Measurements from ENCODE around the gene ATP6V1G2. TPM values are rescaled to one million over a fixed set of nuclear protein-coding genes. Genes with fewer than 3 reads are reported as not detected.
A peak's percentile ranks its signal among the peaks of the same experiment; 100 is the strongest.
"Not testable (repeated sequence)": the region's sequence is repeated elsewhere in the genome, so short reads cannot be mapped to it uniquely, and the experiment has no call there.

Gene ATP6V1G2
- total and polyA plus RNA-seq, 5 donors = 1.7 to 3.8 (median 2.8) TPM

- Histone ChIP-seq H3K27me3 (ENCODE audit: control insufficient read depth, insufficient read depth) (no peaks in the 10 kb centered on the region), H3K4me1 (ENCODE audit: control insufficient read depth, insufficient read depth, low read length) (no peaks in the 10 kb centered on the region), H3K27ac (ENCODE audit: low read length) (no peak overlapping the region), H3K4me3 (ENCODE audit: low read length) (no peak overlapping the region), H3K9me3 (ENCODE audit: control insufficient read depth, low read length) (no peaks in the 10 kb centered on the region)
- ATAC-seq (no peak), DNase-seq (no peak)
- WGBS = 78% methylated on average over 3 of the region's 3 CpGs
- intact Hi-C loops (cut with DNase I) = no loop called here
These were observed 24.6 kb downstream of the ATP6V1G2 start for GRCh38 chr6:31521835-31522234.

- H3K9me3 ChIP-seq (ENCODE audit: control insufficient read depth, low read length) = no peaks in the 10 kb centered on the region
- no peaks in the 10 kb centered on the region for H3K4me1 ChIP-seq (ENCODE audit: control insufficient read depth, insufficient read depth, low read length)
- intact Hi-C loops (cut with DNase I) = no loop called here
- no peak overlapping the region for H3K27ac ChIP-seq (ENCODE audit: low read length)
- no peak for ATAC-seq
- DNase-seq = no peak
- H3K4me3 ChIP-seq (ENCODE audit: low read length) = no peak overlapping the region
- 68% methylated on average over 5 of the region's 5 CpGs for WGBS
- H3K27me3 ChIP-seq (ENCODE audit: control insufficient read depth, insufficient read depth) = no peaks in the 10 kb centered on the region
These were observed 32.8 kb downstream of the ATP6V1G2 start for GRCh38 chr6:31513456-31514165.

- Histone ChIP-seq H3K4me1 (ENCODE audit: control insufficient read depth, insufficient read depth, low read length) (no peaks in the 10 kb centered on the region), H3K9me3 (ENCODE audit: control insufficient read depth, low read length) (no peaks in the 10 kb centered on the region), H3K27ac (ENCODE audit: low read length) (no peak overlapping the region), H3K27me3 (ENCODE audit: control insufficient read depth, insufficient read depth) (no peaks in the 10 kb centered on the region), H3K4me3 (ENCODE audit: low read length) (no peak overlapping the region)
- 73% methylated on average over 4 of the region's 4 CpGs for WGBS
- intact Hi-C loops (cut with DNase I) = no loop called here
- ATAC-seq (no peak), DNase-seq (no peak)
These were observed 36.4 kb downstream of the ATP6V1G2 start for GRCh38 chr6:31510007-31510406.

GRCh38 chr6:31509036-31509435, 37.4 kb downstream of the ATP6V1G2 start:
- DNase-seq; H3K27me3 ChIP-seq (ENCODE audit: control insufficient read depth, insufficient read depth); intact Hi-C loops (cut with DNase I); H3K4me1 ChIP-seq (ENCODE audit: control insufficient read depth, insufficient read depth, low read length); H3K27ac ChIP-seq (ENCODE audit: low read length); H3K4me3 ChIP-seq (ENCODE audit: low read length); H3K9me3 ChIP-seq (ENCODE audit: control insufficient read depth, low read length): not testable (repeated sequence)
- peak in 1 of 2 donors; percentile 27 for ATAC-seq
- WGBS = 47% methylated on average over 2 of the region's 2 CpGs

GRCh38 chr6:31502586-31502985, 43.8 kb downstream of the ATP6V1G2 start:
- Histone ChIP-seq H3K4me3 (ENCODE audit: low read length) (no peak overlapping the region), H3K27me3 (ENCODE audit: control insufficient read depth, insufficient read depth) (no peaks in the 10 kb centered on the region), H3K4me1 (ENCODE audit: control insufficient read depth, insufficient read depth, low read length) (no peaks in the 10 kb centered on the region), H3K9me3 (ENCODE audit: control insufficient read depth, low read length) (no peaks in the 10 kb centered on the region), H3K27ac (ENCODE audit: low read length) (no peak overlapping the region)
- DNase-seq (no peak), ATAC-seq (no peak)
- intact Hi-C loops (cut with DNase I) = no loop called here

- H3K4me3 ChIP-seq (ENCODE audit: low read length); ATAC-seq; H3K9me3 ChIP-seq (ENCODE audit: control insufficient read depth, low read length); DNase-seq; H3K27me3 ChIP-seq (ENCODE audit: control insufficient read depth, insufficient read depth); intact Hi-C loops (cut with DNase I); H3K27ac ChIP-seq (ENCODE audit: low read length); H3K4me1 ChIP-seq (ENCODE audit: control insufficient read depth, insufficient read depth, low read length): not testable (repeated sequence)
- 86% methylated on average over 1 of the region's 2 CpGs for WGBS
These were observed 46.8 kb downstream of the ATP6V1G2 start for GRCh38 chr6:31499648-31500047.

- Histone ChIP-seq H3K4me3 (ENCODE audit: low read length) (no peak overlapping the region), H3K27ac (ENCODE audit: low read length) (no peak overlapping the region), H3K9me3 (ENCODE audit: control insufficient read depth, low read length) (no peaks in the 10 kb centered on the region), H3K27me3 (ENCODE audit: control insufficient read depth, insufficient read depth) (no peaks in the 10 kb centered on the region), H3K4me1 (ENCODE audit: control insufficient read depth, insufficient read depth, low read length) (no peaks in the 10 kb centered on the region)
- intact Hi-C loops (cut with DNase I) = no loop called here
- no peak for ATAC-seq
- DNase-seq = no peak
- 12% methylated on average over 21 of the region's 21 CpGs for WGBS
These were observed 47.7 kb downstream of the ATP6V1G2 start for GRCh38 chr6:31498748-31499147.

GRCh38 chr6:31497531-31498476, 48.6 kb downstream of the ATP6V1G2 start, which contains the start of gene MICB:
Gene MICB (plus strand): TSS chr6:31498145. CDS start chr6:31498194, 49 bp downstream.
- intact Hi-C loops (cut with DNase I) = no loop called here
- Histone ChIP-seq H3K27ac (ENCODE audit: low read length) (peak within 1 kb of the TSS; percentile 19), H3K27me3 (ENCODE audit: control insufficient read depth, insufficient read depth) (no peaks in the 10 kb centered on the region)

GRCh38 chr6:31496826-31497225, 49.6 kb downstream of the ATP6V1G2 start:
- H3K27ac ChIP-seq (ENCODE audit: low read length); ATAC-seq; intact Hi-C loops (cut with DNase I); DNase-seq; H3K4me1 ChIP-seq (ENCODE audit: control insufficient read depth, insufficient read depth, low read length); H3K4me3 ChIP-seq (ENCODE audit: low read length); H3K27me3 ChIP-seq (ENCODE audit: control insufficient read depth, insufficient read depth); H3K9me3 ChIP-seq (ENCODE audit: control insufficient read depth, low read length): not testable (repeated sequence)
- WGBS = 54% methylated on average over 4 of the region's 4 CpGs

More at GRCh38 chr6:31497531-31498476, 48.6 kb downstream of the ATP6V1G2 start, which contains the start of gene MICB:
- H3K4me1 ChIP-seq (ENCODE audit: control insufficient read depth, insufficient read depth, low read length) = no peaks in the 10 kb centered on the region
- WGBS = 1% methylated on average over 64 of the region's 64 CpGs
- ATAC-seq (peak; percentile 79 to 81), DNase-seq (peak; percentile 76 to 91 (median 86))
- peak within 1 kb of the TSS; percentile 92 for H3K4me3 ChIP-seq (ENCODE audit: low read length)
- no peaks in the 10 kb centered on the region for H3K9me3 ChIP-seq (ENCODE audit: control insufficient read depth, low read length)

GRCh38 chr6:31495580-31495979, 50.8 kb downstream of the ATP6V1G2 start:
- Histone ChIP-seq H3K27ac (ENCODE audit: low read length) (no peak overlapping the region), H3K9me3 (ENCODE audit: control insufficient read depth, low read length) (no peaks in the 10 kb centered on the region), H3K4me1 (ENCODE audit: control insufficient read depth, insufficient read depth, low read length) (no peaks in the 10 kb centered on the region), H3K4me3 (ENCODE audit: low read length) (no peak overlapping the region), H3K27me3 (ENCODE audit: control insufficient read depth, insufficient read depth) (no peaks in the 10 kb centered on the region)
- intact Hi-C loops (cut with DNase I) = no loop called here
- ATAC-seq (no peak), DNase-seq (no peak)
- WGBS = 71% methylated on average over 2 of the region's 2 CpGs

All from right cardiac atrium (tissue), 5 donors.